Ovary (tissue), 9 donors: Measurements from ENCODE around the gene FLRT2. TPM values are rescaled to one million over a fixed set of nuclear protein-coding genes. Genes with fewer than 3 reads are reported as not detected.

Source experiments
- DNase-seq, 5 donors: peaks; one replicate each; pipeline ENCODE4 v3.0.0-alpha.2; 2019 to 2020
- H3K27ac ChIP-seq, 2 donors: fragments of 200-600 bp; one replicate each; pipeline versions ENCODE4 v1.5.1 to v1.8.0; 2019 to 2022
- H3K27me3 ChIP-seq: fragments of 200-600 bp; one replicate; pipeline ENCODE4 v1.8.0; 2022
- H3K36me3 ChIP-seq: fragments of 200-600 bp; sonication (generic); one replicate; pipeline ENCODE4 v1.5.1; 2019
- H3K4me1 ChIP-seq: one replicate; pipeline ENCODE4 v1.8.1; 2013; ENCODE audit warnings: mild to moderate bottlenecking, moderate library complexity; ENCODE audit not compliant: insufficient read depth
- H3K4me3 ChIP-seq: fragments of 200-600 bp; sonication (generic); one replicate; pipeline ENCODE4 v1.5.1; 2017
- H3K9me3 ChIP-seq, 2 donors: fragments of 200-600 bp in 1 of 2; sonication (generic) in 1 of 2; one replicate each; pipeline versions ENCODE4 v1.5.1 to v1.8.1; 2013 to 2019; ENCODE audit warnings: mild to moderate bottlenecking in 1 of 2, moderate library complexity in 1 of 2
- EP300 ChIP-seq: sonication (generic); formaldehyde crosslinking; IDR thresholded peaks from one replicate; pipeline ENCODE4 v1.6.1; 2017; ENCODE audit warnings: antibody characterized with exemption
- POLR2A ChIP-seq: fragments of 450-650 bp; IDR thresholded peaks from one replicate; pipeline ENCODE4 v1.6.1; 2017; ENCODE audit warnings: antibody characterized with exemption, mild to moderate bottlenecking, moderate library complexity
- WGBS, 3 donors: extraction: QIAGEN DNeasy Blood & Tissue Kit in 1 of 3; methylation state at CpG; one replicate each; pipeline versions ENCODE4 v1.1.5 to v1.1.7; 2013 to 2017; 5-methylcytosine and 5-hydroxymethylcytosine counted together
- intact Hi-C, 4 donors: fragments of 100-400 bp; cut with DNase I; formaldehyde crosslinking; loops; one replicate each; pipeline versions ENCODE4 v1.11.0 to v1.15.1; 2022 to 2023
- polyA plus RNA-seq, 2 donors: library from polyadenylated mRNA; stranded (reverse); fragments of 200-250 nt in 1 of 2; fragments of 350-450 nt in 1 of 2; fragmentation: Illumina TruSeq in 1 of 2; extraction: RNeasy Lipid Tissue Mini Kit (QIAGEN cat#74804) in 1 of 2; gene quantifications; one replicate each; pipeline ENCODE4 v1.2.3, GENCODE V29; 2013 to 2014
- total RNA-seq, 7 donors: library from RNA; depleted of rRNA in 2 of 7; stranded (reverse); fragments of >200 nt in 2 of 7; fragmentation: NEBNext Ultra II Directional in 3 of 7; extraction: Animal tissue kit (Norgen Biotek cat#: 25700) in 3 of 7; gene quantifications; one replicate each; pipeline versions ENCODE4 v1.1.0 to v1.2.4, GENCODE V29; 2016 to 2023
- TF ChIP-seq, protein P1 (sequence below), 3 donors: fragments of 450-650 bp in 2 of 3; fragments of 200-600 bp in 1 of 3; IDR thresholded peaks; one replicate each; pipeline versions ENCODE4 v1.5.1 to v1.8.0; 2016 to 2022; ENCODE audit warnings: antibody characterized with exemption in 3 of 3, mild to moderate bottlenecking in 1 of 3
- donor health status: DM: no; HTN: no; CAD: no; lungs with moderate emphysema.
- donor health status: DM: no; HTN: no; CAD: no.
- donor health status: Bipolar disorder and iron deficiency.
- donor health status: DM: yes; HTN: yes; CAD: no.
- donor health status: DM: no; HTN: no; CAD: no.
- donor health status: DM: yes; HTN: yes; CAD: no.

The FLRT2 gene
- total and polyA plus RNA-seq, 9 donors: 27.0 to 166 (median 55.5) TPM

DNA sequence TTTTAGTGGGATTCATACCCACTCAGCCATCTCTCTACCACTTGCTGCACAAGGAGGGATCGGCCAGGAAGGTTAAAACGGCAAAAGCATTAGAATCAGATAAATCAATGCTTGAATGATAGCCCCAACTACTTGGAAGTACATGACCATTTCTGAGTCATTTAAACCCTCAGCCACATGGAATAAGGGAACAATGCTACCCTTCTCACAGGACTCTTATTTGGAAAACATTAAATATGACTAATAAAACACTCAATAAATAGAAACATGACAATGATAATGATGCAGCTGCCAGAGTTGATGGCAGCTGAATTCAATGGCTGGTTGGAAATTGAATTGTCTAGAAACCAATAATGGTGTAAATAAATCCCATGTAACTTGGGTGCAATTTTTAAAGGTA lies 165.4 kb downstream of the FLRT2 start:
- Histone ChIP-seq H3K4me1 (no peaks in the 10 kb centered on the region), H3K27me3 (no peaks in the 10 kb centered on the region), H3K36me3 (no peaks in the 10 kb centered on the region), H3K4me3 (no peak overlapping the region), H3K27ac (no peak overlapping the region), H3K9me3 (no peaks in the 10 kb centered on the region)
- intact Hi-C loops: no loop called here
- no peak for TF ChIP-seq POLR2A
- TF ChIP-seq EP300: no peak
- DNase-seq: no peak
- 92 to 94% (median 92%) methylated on average over 2 of the region's 2 CpGs for WGBS, 3 donors

DNA sequence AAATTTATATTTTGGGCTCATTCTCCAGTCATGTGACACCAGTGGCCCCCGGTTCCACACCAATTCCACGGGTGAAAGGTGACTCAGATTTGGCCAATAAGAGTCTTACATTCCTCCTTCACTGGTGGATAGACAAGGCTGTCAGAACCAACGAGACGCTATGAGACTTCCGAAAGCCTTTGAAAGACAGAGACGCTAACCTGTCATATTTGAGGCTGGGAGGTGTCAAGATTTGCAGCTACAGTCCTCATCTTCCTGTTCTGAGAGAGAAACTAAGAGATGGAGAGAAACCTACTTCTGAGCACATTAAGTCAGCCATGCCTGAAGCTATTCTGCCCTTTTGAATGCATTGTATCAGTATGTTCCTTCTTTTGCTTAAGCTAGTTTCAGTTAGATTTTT lies 171.2 kb downstream of the FLRT2 start:
- 82 to 86% (median 85%) methylated on average over 6 of the region's 6 CpGs for WGBS, 3 donors
- no peak for DNase-seq

DNA sequence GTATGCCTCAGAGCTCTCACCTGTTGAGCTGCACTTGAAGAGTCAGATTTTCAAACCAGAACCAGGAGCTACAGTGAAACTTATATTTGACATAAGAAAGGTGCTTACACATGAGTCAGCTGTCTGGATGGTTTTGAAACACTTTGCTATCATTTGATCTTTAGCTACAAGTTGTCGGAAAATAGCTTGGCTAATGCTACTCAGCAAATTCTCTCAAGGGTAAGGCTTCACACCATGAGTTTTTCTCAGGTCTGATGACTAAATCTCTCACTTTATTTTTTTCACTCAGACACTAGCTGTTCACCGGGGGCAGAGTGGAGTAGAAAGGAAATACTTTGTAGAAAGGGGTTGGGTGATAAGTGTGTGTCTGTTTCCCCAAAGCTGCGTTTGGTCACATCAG lies 171.8 kb downstream of the FLRT2 start:
- no peak for DNase-seq
- WGBS, 3 donors: 75 to 80% (median 79%) methylated on average over 3 of the region's 3 CpGs
- intact Hi-C loops: no loop called here
- Histone ChIP-seq H3K4me3 (no peak overlapping the region), H3K27ac (no peak overlapping the region), H3K4me1 (no peaks in the 10 kb centered on the region), H3K36me3 (no peaks in the 10 kb centered on the region), H3K27me3 (no peaks in the 10 kb centered on the region), H3K9me3 (no peaks in the 10 kb centered on the region)
- TF ChIP-seq, protein P1, sequence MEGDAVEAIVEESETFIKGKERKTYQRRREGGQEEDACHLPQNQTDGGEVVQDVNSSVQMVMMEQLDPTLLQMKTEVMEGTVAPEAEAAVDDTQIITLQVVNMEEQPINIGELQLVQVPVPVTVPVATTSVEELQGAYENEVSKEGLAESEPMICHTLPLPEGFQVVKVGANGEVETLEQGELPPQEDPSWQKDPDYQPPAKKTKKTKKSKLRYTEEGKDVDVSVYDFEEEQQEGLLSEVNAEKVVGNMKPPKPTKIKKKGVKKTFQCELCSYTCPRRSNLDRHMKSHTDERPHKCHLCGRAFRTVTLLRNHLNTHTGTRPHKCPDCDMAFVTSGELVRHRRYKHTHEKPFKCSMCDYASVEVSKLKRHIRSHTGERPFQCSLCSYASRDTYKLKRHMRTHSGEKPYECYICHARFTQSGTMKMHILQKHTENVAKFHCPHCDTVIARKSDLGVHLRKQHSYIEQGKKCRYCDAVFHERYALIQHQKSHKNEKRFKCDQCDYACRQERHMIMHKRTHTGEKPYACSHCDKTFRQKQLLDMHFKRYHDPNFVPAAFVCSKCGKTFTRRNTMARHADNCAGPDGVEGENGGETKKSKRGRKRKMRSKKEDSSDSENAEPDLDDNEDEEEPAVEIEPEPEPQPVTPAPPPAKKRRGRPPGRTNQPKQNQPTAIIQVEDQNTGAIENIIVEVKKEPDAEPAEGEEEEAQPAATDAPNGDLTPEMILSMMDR (IDR thresholded peaks at IDR 0.05): no peak
- TF ChIP-seq EP300: no peak
- TF ChIP-seq POLR2A: no peak

More for the DNA sequence above, 171.2 kb downstream of the FLRT2 start:
- Histone ChIP-seq H3K9me3 (no peaks in the 10 kb centered on the region), H3K27ac (no peak overlapping the region), H3K27me3 (no peaks in the 10 kb centered on the region), H3K4me3 (no peak overlapping the region), H3K36me3 (no peaks in the 10 kb centered on the region), H3K4me1 (no peaks in the 10 kb centered on the region)
- intact Hi-C loops: no loop called here
- TF ChIP-seq, protein P1 (IDR thresholded peaks at IDR 0.05): no peak
- TF ChIP-seq POLR2A: no peak
- TF ChIP-seq EP300: no peak

DNA sequence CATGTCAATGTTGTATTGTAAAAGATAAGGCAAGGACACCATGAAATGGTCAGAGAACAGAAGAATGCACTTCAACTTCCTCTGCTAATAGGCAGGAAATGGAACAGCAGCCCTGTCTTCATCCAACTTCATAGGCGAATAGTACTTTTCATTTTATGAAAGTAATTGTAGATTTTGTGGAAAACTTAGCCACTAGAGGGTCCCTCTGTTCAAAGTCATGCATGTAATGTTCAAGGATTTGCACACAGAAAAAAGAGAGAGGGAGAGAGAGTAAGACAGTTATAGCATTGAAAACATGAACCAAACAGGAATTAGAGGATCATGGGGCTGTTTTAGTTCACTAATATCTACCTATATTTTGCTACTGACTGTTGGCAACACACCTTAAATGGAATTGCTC lies 172.2 kb downstream of the FLRT2 start:
- no peaks in the 10 kb centered on the region for H3K4me1 ChIP-seq
- WGBS, 3 donors: 59 to 66% (median 66%) methylated on average over 1 of the region's 1 CpG
- TF ChIP-seq, protein P1 (IDR thresholded peaks at IDR 0.05): no peak
- TF ChIP-seq EP300: no peak
- TF ChIP-seq POLR2A: no peak
- no peak overlapping the region for H3K27ac ChIP-seq
- intact Hi-C loops: no loop called here
- no peak for DNase-seq
- no peaks in the 10 kb centered on the region for H3K27me3 ChIP-seq
- H3K4me3 ChIP-seq: no peak overlapping the region
- no peaks in the 10 kb centered on the region for H3K9me3 ChIP-seq
- H3K36me3 ChIP-seq: no peaks in the 10 kb centered on the region

DNA sequence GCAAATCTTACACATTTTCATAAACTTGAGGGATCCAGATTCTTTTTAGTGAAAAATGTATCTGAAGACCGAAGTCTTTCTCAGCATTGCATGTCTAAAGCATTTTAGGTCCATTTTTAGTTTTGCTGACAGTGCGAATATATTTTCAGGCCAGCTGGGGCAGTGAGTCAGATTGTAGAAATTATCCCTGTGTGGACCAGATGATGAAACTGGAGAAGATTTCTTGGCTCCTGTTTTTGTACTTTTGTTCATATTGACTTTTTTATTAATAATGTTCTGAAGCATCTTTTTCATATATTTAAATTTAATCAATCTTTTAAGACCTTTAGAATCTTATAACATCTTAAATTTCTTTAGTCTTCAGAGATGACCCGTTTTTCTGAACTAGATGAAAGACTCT lies 173.1 kb downstream of the FLRT2 start:
- H3K4me1 ChIP-seq: no peaks in the 10 kb centered on the region
- no peak for DNase-seq
- no peaks in the 10 kb centered on the region for H3K36me3 ChIP-seq
- H3K27me3 ChIP-seq: no peaks in the 10 kb centered on the region
- TF ChIP-seq POLR2A (no peak), EP300 (no peak)
- TF ChIP-seq, protein P1 (IDR thresholded peaks at IDR 0.05): no peak
- H3K9me3 ChIP-seq: no peaks in the 10 kb centered on the region
- 41 to 48% (median 45%) methylated on average over 3 of the region's 3 CpGs for WGBS, 3 donors
- intact Hi-C loops: no loop called here
- H3K27ac ChIP-seq: no peak overlapping the region
- no peak overlapping the region for H3K4me3 ChIP-seq
